Measurements from ENCODE around the gene KLK1.

GRCh38 chr19:50835785-50836542, 12.4 kb upstream of the KLK1 start:
- TF ChIP-seq POLR2A (IDR thresholded peaks at IDR 0.05) (no peak), POLR2AphosphoS5 (IDR thresholded peaks at IDR 0.05; ENCODE audit: insufficient read depth in 1 of 2, low read depth in 1 of 2) (peak in 1 of 2 donors; percentile 27)
- TF ChIP-seq, protein P1, sequence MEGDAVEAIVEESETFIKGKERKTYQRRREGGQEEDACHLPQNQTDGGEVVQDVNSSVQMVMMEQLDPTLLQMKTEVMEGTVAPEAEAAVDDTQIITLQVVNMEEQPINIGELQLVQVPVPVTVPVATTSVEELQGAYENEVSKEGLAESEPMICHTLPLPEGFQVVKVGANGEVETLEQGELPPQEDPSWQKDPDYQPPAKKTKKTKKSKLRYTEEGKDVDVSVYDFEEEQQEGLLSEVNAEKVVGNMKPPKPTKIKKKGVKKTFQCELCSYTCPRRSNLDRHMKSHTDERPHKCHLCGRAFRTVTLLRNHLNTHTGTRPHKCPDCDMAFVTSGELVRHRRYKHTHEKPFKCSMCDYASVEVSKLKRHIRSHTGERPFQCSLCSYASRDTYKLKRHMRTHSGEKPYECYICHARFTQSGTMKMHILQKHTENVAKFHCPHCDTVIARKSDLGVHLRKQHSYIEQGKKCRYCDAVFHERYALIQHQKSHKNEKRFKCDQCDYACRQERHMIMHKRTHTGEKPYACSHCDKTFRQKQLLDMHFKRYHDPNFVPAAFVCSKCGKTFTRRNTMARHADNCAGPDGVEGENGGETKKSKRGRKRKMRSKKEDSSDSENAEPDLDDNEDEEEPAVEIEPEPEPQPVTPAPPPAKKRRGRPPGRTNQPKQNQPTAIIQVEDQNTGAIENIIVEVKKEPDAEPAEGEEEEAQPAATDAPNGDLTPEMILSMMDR (IDR thresholded peaks at IDR 0.05): no peak
